Mammary epithelial cell (primary cell): ENCODE results near the gene MTTP.

ENCODE experiments used
- EZH2 ChIP-seq: IDR thresholded peaks from 2 replicates; pipeline ENCODE4 v1.6.1; 2012; ENCODE audit warnings: low read length, inconsistent platforms, borderline replicate concordance
- TF ChIP-seq, protein P1 (sequence below), 2 donors: IDR thresholded peaks in 1 of 2; conservative IDR thresholded peaks in 1 of 2; 2 replicates each; pipeline ENCODE4 v1.5.1; 2011 to 2012; ENCODE audit warnings: inconsistent platforms in 2 of 2, low read length in 2 of 2, mild to moderate bottlenecking in 2 of 2, control low read depth in 1 of 2, low read depth in 1 of 2; ENCODE audit not compliant: insufficient read depth in 1 of 2; ENCODE audit errors: extremely low read depth in 1 of 2

GRCh38 chr4:99636422-99636821, 61.8 kb downstream of the MTTP start:
- TF ChIP-seq, protein P1, sequence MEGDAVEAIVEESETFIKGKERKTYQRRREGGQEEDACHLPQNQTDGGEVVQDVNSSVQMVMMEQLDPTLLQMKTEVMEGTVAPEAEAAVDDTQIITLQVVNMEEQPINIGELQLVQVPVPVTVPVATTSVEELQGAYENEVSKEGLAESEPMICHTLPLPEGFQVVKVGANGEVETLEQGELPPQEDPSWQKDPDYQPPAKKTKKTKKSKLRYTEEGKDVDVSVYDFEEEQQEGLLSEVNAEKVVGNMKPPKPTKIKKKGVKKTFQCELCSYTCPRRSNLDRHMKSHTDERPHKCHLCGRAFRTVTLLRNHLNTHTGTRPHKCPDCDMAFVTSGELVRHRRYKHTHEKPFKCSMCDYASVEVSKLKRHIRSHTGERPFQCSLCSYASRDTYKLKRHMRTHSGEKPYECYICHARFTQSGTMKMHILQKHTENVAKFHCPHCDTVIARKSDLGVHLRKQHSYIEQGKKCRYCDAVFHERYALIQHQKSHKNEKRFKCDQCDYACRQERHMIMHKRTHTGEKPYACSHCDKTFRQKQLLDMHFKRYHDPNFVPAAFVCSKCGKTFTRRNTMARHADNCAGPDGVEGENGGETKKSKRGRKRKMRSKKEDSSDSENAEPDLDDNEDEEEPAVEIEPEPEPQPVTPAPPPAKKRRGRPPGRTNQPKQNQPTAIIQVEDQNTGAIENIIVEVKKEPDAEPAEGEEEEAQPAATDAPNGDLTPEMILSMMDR (conservative IDR thresholded peaks at IDR 0.05 in 1 of 2, IDR thresholded peaks at IDR 0.05 in 1 of 2; ENCODE audit: extremely low read depth in 1 of 2, insufficient read depth in 1 of 2, low read depth in 1 of 2, low read length in 2 of 2) = no peak
- no peak for TF ChIP-seq EZH2
